Skeletal muscle satellite cell (primary cell): ENCODE results near the gene S100A9.

Source experiments
- H3K27me3 ChIP-seq: 2 replicates; pipeline ENCODE4 v1.7.0; 2013; ENCODE audit warnings: low read length; ENCODE audit not compliant: control insufficient read depth, insufficient read depth
- H3K36me3 ChIP-seq: 2 replicates; pipeline ENCODE4 v1.7.0; 2013; ENCODE audit warnings: mild to moderate bottlenecking, control low read depth, low read length; ENCODE audit not compliant: insufficient read depth
- H3K4me1 ChIP-seq: 2 replicates; pipeline ENCODE4 v1.7.0; 2013; ENCODE audit warnings: low read length; ENCODE audit not compliant: control insufficient read depth, insufficient read depth
- H3K4me2 ChIP-seq: 2 replicates; pipeline ENCODE4 v1.7.0; 2013; ENCODE audit warnings: mild to moderate bottlenecking, low read length
- H3K4me3 ChIP-seq: 2 replicates; pipeline ENCODE4 v1.7.0; 2013; ENCODE audit warnings: low read length
- H3K9ac ChIP-seq: 2 replicates; pipeline ENCODE4 v1.7.0; 2013; ENCODE audit warnings: mild to moderate bottlenecking, low read depth, low read length, moderate library complexity
- H3K9me3 ChIP-seq: replicated peaks from 2 replicates; pipeline ENCODE4 v1.7.0; 2013; ENCODE audit warnings: mild to moderate bottlenecking, control low read depth, low read length

The S100A9 gene

GRCh38 chr1:153356392-153357075 lies 1.1 kb upstream of the S100A9 start:
- H3K9ac ChIP-seq: no peak overlapping the region
- no peak overlapping the region for H3K4me3 ChIP-seq
- H3K4me2 ChIP-seq: no peak overlapping the region
- no peaks in the 10 kb centered on the region for H3K9me3 ChIP-seq
- no peaks in the 10 kb centered on the region for H3K36me3 ChIP-seq
- H3K4me1 ChIP-seq: no peaks in the 10 kb centered on the region
- H3K27me3 ChIP-seq: peaks cover 25% of the 10 kb centered on the region

DNA sequence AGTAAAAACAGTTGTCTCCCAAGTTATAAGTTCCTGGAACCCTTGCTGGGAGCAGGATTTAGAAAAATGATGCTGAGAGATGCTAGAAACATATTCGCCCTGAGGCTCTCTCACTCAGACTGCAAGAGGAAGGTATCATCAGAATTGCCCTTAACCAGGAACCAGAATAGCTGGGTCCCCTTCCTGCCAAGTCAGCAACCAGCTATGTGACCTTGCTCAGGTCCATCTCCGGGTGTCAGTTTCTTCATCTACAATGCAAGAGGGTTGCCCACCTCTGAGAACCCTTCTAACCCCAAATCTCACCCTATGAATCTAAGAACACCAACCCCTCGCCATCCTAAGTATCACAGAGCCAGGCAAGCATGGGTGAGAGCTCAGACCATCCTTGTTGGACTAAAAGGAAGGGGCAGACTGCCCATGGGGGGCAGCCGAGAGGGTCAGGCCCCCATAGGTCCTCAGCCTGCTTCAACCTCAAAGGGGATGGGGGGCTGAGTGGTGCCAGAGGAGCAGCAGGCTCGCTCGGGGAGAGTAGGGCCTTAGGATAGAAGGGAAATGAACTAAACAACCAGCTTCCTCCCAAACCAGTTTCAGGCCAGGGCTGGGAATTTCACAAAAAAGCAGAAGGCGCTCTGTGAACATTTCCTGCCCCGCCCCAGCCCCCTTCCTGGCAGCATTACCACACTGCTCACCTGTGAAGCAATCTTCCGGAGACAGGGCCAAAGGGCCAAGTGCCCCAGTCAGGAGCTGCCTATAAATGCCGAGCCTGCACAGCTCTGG lies 390 bp upstream of the S100A9 start:
- Histone ChIP-seq H3K4me2 (no peak overlapping the region), H3K9me3 (no peaks in the 10 kb centered on the region), H3K9ac (no peak overlapping the region), H3K36me3 (no peaks in the 10 kb centered on the region), H3K4me1 (no peaks in the 10 kb centered on the region), H3K4me3 (no peak overlapping the region), H3K27me3 (peaks cover 28% of the 10 kb centered on the region)

DNA sequence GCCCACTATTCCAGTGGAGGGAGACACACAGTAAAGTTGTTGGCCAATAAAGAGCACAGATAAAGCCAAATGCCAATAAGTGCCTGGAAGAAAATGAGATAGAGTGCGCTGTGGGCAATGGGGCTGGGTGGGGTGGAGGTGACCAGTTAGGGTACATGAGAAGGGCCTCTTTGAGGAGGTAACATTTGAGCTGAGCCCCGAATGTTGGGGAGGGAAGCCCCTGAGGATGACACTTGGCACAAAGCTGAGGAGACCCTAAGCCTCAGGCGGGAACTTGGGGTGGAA lies 979 bp downstream of the S100A9 start:
- Histone ChIP-seq H3K9me3 (no peaks in the 10 kb centered on the region), H3K36me3 (no peaks in the 10 kb centered on the region), H3K4me2 (no peak overlapping the region), H3K9ac (no peak overlapping the region), H3K4me1 (no peaks in the 10 kb centered on the region), H3K4me3 (no peak overlapping the region), H3K27me3 (peaks cover 37% of the 10 kb centered on the region)

GRCh38 chr1:153359241-153359640 lies 1.6 kb downstream of the S100A9 start:
- no peaks in the 10 kb centered on the region for H3K36me3 ChIP-seq
- no peak overlapping the region for H3K4me2 ChIP-seq
- no peaks in the 10 kb centered on the region for H3K9me3 ChIP-seq
- H3K4me1 ChIP-seq: no peaks in the 10 kb centered on the region
- H3K9ac ChIP-seq: no peak overlapping the region
- H3K27me3 ChIP-seq: peaks cover 40% of the 10 kb centered on the region
- H3K4me3 ChIP-seq: no peak overlapping the region

DNA sequence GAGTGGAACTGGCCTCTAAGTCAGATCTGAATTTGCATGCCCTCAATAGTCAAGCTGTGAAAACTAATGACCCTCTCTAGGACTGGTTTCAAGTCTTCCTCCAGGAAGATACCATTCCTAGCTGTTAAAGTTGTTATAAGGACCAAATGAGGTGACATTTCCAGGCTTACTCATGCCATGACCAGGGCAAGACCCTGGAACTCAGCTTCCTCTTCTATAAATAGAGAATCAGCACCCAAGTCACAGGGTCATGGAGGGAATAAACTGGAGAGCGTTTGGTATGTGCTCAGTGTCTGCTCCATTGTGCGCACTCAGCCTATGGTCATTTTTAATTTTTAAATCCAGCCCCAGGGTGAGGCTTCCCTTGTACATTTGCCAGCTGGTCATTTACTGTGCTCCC lies 2.5 kb downstream of the S100A9 start:
- Histone ChIP-seq H3K36me3 (no peaks in the 10 kb centered on the region), H3K4me2 (no peak overlapping the region), H3K27me3 (peaks cover 46% of the 10 kb centered on the region), H3K4me3 (no peak overlapping the region), H3K4me1 (no peaks in the 10 kb centered on the region), H3K9me3 (no peaks in the 10 kb centered on the region), H3K9ac (no peak overlapping the region)

- Histone ChIP-seq H3K4me2 (no peak overlapping the region), H3K27me3 (peaks cover 45% of the 10 kb centered on the region), H3K4me1 (no peaks in the 10 kb centered on the region), H3K9me3 (no peaks in the 10 kb centered on the region), H3K36me3 (no peaks in the 10 kb centered on the region), H3K4me3 (no peak overlapping the region), H3K9ac (no peak overlapping the region)
Measured at GRCh38 chr1:153360592-153361479, 3.2 kb downstream of the S100A9 start.

GRCh38 chr1:153361480-153362109 lies 3.9 kb downstream of the S100A9 start:
- Histone ChIP-seq H3K4me2 (no peak overlapping the region), H3K36me3 (no peaks in the 10 kb centered on the region), H3K4me1 (no peaks in the 10 kb centered on the region), H3K9ac (no peak overlapping the region), H3K4me3 (no peak overlapping the region), H3K27me3 (peaks cover 48% of the 10 kb centered on the region), H3K9me3 (no peaks in the 10 kb centered on the region)

DNA sequence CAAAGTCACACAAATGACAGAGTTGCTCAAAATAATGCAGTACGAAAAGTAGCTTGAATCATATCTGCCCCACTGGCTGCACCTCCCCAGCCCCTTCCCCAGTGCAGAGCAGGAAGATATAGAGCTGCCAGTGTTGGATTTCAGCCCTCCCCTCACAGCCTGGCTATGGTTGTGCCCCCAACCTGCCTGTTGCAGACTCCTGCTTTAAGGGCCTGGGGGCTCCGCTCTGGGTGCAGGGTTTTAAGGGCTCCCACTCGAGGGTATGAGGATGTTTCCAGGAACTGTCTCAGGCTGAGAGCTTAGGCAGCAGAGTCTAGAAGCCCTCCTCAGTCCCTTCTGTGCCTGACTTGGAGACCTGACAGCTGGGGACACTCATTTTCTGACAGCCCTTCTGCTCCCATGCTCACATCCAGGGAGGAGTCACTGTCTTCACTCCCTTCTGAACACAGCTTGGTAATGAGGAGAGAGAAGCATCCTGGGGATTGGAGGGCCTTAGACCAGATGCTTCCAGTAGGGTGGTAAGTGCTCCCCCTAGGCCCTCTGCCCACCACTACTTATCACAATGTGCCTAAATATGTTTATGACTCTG lies 4.6 kb downstream of the S100A9 start:
- Histone ChIP-seq H3K4me2 (no peak overlapping the region), H3K9me3 (no peaks in the 10 kb centered on the region), H3K27me3 (peaks cover 47% of the 10 kb centered on the region), H3K4me1 (no peaks in the 10 kb centered on the region), H3K9ac (no peak overlapping the region), H3K36me3 (no peaks in the 10 kb centered on the region), H3K4me3 (no peak overlapping the region)

DNA sequence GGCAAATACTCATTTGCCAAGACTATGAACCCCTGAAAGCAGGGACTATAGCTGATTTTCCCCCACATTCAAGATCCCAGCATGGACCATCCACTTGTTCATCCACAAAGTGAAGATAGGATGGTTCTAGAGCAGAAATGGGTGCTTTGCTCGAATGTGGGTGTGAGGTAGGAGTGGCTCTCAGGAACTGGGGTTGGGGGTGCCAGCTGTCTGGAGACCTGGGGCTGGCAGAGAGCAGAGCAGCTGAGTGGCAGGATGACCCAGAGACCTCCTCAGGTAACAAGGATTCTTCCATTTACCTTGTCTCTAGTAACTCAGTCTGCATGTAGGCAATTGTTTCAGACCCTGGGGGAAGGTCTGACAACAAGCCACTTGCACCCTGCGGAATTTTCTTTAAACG lies 6.0 kb downstream of the S100A9 start:
- H3K9me3 ChIP-seq: no peaks in the 10 kb centered on the region
- no peak overlapping the region for H3K4me2 ChIP-seq
- no peaks in the 10 kb centered on the region for H3K4me1 ChIP-seq
- no peak overlapping the region for H3K9ac ChIP-seq
- H3K27me3 ChIP-seq: peaks cover 53% of the 10 kb centered on the region
- no peaks in the 10 kb centered on the region for H3K36me3 ChIP-seq
- H3K4me3 ChIP-seq: no peak overlapping the region

DNA sequence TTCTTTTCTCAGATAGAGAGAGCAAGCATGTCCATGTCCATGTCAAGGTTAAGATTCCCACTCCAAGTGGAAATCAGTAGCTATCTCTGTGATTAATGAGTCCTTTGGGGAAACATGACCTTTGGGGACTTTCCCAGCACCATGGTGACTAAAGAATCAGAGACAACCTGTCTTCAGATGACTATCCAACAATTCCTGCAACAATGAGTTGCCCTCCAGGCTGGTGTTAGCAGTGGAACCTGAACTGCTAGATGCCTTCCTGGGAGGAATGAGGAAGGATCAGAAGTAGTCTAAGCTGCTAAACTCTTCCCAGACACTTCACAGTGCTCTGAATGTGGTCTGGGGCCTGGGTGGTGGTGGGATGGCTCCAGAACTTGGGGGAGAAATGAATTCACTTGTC lies 6.5 kb downstream of the S100A9 start:
- Histone ChIP-seq H3K9ac (no peak overlapping the region), H3K27me3 (peaks cover 50% of the 10 kb centered on the region), H3K36me3 (no peaks in the 10 kb centered on the region), H3K4me1 (no peaks in the 10 kb centered on the region), H3K9me3 (no peaks in the 10 kb centered on the region), H3K4me3 (no peak overlapping the region), H3K4me2 (no peak overlapping the region)
